Suprapubic skin (tissue), 4 donors: Measurements from ENCODE around the gene RPS26. TPM values are rescaled to one million over a fixed set of nuclear protein-coding genes. Genes with fewer than 3 reads are reported as not detected.

Source experiments
- DNase-seq, 2 donors: peaks; one replicate each; pipeline ENCODE4 v3.0.0-alpha.2; 2019; ENCODE audit warnings: low spot score in 2 of 2
- H3K27ac ChIP-seq: fragments of 200-600 bp; sonication (generic); one replicate; pipeline ENCODE4 v1.5.1; 2019
- H3K27me3 ChIP-seq: fragments of 200-600 bp; sonication (generic); one replicate; pipeline ENCODE4 v1.5.1; 2019
- H3K36me3 ChIP-seq: fragments of 200-600 bp; sonication (generic); one replicate; pipeline ENCODE4 v1.5.1; 2019
- H3K4me1 ChIP-seq: fragments of 200-600 bp; sonication (generic); one replicate; pipeline ENCODE4 v1.5.1; 2019
- H3K4me3 ChIP-seq: fragments of 200-600 bp; sonication (generic); one replicate; pipeline ENCODE4 v1.5.1; 2019; ENCODE audit warnings: mild to moderate bottlenecking
- H3K9me3 ChIP-seq: fragments of 200-600 bp; sonication (generic); one replicate; pipeline ENCODE4 v1.5.1; 2019
- EP300 ChIP-seq: sonication (generic); formaldehyde crosslinking; IDR thresholded peaks from one replicate; pipeline ENCODE4 v1.6.1; 2017; ENCODE audit warnings: antibody characterized with exemption
- POLR2A ChIP-seq, 2 donors: fragments of 450-650 bp; IDR thresholded peaks; one replicate each; pipeline ENCODE4 v1.6.1; 2017; ENCODE audit warnings: antibody characterized with exemption in 2 of 2, mild to moderate bottlenecking in 2 of 2, moderate library complexity in 2 of 2
- POLR2AphosphoS5 ChIP-seq, 3 donors: sonication (generic); formaldehyde crosslinking; IDR thresholded peaks; one replicate each; pipeline ENCODE4 v1.6.1; 2017; ENCODE audit warnings: antibody characterized with exemption in 3 of 3
- WGBS: methylation state at CpG from one replicate; pipeline ENCODE4 v1.1.5; 2018; 5-methylcytosine and 5-hydroxymethylcytosine counted together
- total RNA-seq, 4 donors: library from RNA; depleted of rRNA; stranded (reverse); fragments of >200 nt; gene quantifications; one replicate each; pipeline ENCODE4 v1.1.0, GENCODE V29; 2016
- TF ChIP-seq, protein P1 (sequence below), 2 donors: fragments of 200-600 bp in 1 of 2; fragments of 450-650 bp in 1 of 2; sonication (generic) in 1 of 2; IDR thresholded peaks; one replicate each; pipeline ENCODE4 v1.5.1; 2016 to 2019; ENCODE audit warnings: antibody characterized with exemption in 2 of 2, mild to moderate bottlenecking in 1 of 2, moderate library complexity in 1 of 2

The RPS26 gene
- total RNA-seq, 4 donors from 2014 or later: 600 to 3,046 (median 910) TPM

DNA sequence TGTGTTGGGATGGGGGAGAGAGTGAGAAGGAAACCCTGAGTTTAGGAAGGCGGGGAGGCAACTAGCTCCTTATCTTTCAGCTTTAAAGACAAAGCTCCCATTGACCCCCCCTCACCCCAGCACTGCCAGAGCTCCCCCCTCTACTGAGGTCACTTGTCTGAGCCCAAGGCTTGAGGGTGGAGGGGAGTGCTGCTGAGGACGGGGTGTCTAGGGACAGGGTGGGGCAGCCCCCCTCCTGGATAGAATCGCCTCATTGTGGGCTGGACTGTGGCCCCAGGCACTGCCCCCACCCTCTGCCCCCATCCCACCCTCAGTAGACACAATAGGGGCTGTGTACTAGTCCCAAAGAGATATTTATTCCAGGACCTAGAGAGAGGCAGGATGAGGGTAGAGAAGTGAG, 41.2 kb downstream of the RPS26 start:
- no peaks in the 10 kb centered on the region for H3K27me3 ChIP-seq
- 52% methylated on average over 3 of the region's 3 CpGs for WGBS
- TF ChIP-seq EP300 (no peak), POLR2A (IDR thresholded peaks at IDR 0.05) (no peak), POLR2AphosphoS5 (IDR thresholded peaks at IDR 0.05) (no peak)
- TF ChIP-seq, protein P1, sequence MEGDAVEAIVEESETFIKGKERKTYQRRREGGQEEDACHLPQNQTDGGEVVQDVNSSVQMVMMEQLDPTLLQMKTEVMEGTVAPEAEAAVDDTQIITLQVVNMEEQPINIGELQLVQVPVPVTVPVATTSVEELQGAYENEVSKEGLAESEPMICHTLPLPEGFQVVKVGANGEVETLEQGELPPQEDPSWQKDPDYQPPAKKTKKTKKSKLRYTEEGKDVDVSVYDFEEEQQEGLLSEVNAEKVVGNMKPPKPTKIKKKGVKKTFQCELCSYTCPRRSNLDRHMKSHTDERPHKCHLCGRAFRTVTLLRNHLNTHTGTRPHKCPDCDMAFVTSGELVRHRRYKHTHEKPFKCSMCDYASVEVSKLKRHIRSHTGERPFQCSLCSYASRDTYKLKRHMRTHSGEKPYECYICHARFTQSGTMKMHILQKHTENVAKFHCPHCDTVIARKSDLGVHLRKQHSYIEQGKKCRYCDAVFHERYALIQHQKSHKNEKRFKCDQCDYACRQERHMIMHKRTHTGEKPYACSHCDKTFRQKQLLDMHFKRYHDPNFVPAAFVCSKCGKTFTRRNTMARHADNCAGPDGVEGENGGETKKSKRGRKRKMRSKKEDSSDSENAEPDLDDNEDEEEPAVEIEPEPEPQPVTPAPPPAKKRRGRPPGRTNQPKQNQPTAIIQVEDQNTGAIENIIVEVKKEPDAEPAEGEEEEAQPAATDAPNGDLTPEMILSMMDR (IDR thresholded peaks at IDR 0.05): no peak
- H3K4me3 ChIP-seq: no peak overlapping the region
- no peaks in the 10 kb centered on the region for H3K9me3 ChIP-seq
- no peak for DNase-seq
- H3K27ac ChIP-seq: no peak overlapping the region
- H3K36me3 ChIP-seq: peaks cover 4% of the 10 kb centered on the region
- H3K4me1 ChIP-seq: peaks cover 44% of the 10 kb centered on the region

DNA sequence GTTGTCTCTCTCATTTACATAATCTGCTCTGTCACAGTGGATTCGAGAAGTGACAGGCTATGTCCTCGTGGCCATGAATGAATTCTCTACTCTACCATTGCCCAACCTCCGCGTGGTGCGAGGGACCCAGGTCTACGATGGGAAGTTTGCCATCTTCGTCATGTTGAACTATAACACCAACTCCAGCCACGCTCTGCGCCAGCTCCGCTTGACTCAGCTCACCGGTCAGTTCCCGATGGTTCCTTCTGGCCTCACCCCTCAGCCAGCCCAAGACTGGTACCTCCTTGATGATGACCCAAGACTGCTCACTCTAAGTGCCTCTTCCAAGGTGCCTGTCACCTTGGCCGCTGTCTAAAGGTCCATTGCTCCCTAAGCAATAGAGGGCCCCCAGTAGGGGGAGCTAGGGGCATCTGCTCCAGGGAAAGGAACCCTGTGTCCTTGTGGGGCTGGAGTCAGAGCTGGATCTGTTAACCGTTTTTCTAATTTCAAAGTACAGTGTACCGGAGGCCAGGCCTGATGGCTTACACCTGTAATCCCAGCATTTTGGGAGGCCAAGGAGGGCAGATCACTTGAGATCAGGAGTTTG, 43.3 kb downstream of the RPS26 start:
- H3K27ac ChIP-seq: no peak overlapping the region
- DNase-seq: no peak
- TF ChIP-seq POLR2AphosphoS5 (IDR thresholded peaks at IDR 0.05) (no peak), POLR2A (IDR thresholded peaks at IDR 0.05) (no peak), EP300 (no peak)
- TF ChIP-seq, protein P1 (IDR thresholded peaks at IDR 0.05): no peak
- peaks cover 33% of the 10 kb centered on the region for H3K4me1 ChIP-seq
- no peaks in the 10 kb centered on the region for H3K27me3 ChIP-seq
- H3K4me3 ChIP-seq: no peak overlapping the region
- H3K36me3 ChIP-seq: peaks cover 14% of the 10 kb centered on the region
- WGBS: 91% methylated on average over 15 of the region's 15 CpGs
- no peaks in the 10 kb centered on the region for H3K9me3 ChIP-seq

DNA sequence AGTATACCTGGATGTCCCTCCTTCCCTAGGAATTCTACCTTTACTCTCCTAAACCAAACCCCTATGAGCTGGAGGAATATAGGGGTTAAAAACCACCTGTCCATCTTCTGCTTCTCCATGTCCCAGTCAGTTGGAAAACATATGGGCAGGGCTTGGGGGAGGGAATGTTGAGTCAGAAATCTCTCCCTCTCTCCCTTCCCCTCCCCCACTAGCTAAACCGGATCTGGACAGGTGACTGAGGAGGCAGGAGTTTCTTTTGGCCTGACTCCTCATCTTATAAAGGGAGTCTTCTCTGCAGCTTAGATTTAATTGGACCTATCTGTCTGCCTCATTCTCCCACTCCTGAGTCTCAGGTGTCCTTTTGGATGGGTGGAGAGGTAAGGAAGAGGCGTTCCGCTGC, 44.4 kb downstream of the RPS26 start:
- H3K4me1 ChIP-seq: peaks cover 27% of the 10 kb centered on the region
- no peaks in the 10 kb centered on the region for H3K27me3 ChIP-seq
- TF ChIP-seq POLR2A (IDR thresholded peaks at IDR 0.05): no peak
- TF ChIP-seq, protein P1 (IDR thresholded peaks at IDR 0.05): no peak
- TF ChIP-seq POLR2AphosphoS5 (IDR thresholded peaks at IDR 0.05): no peak
- no peak for TF ChIP-seq EP300
- WGBS: 62% methylated on average over 3 of the region's 3 CpGs
- no peak overlapping the region for H3K4me3 ChIP-seq
- no peaks in the 10 kb centered on the region for H3K9me3 ChIP-seq
- peaks cover 14% of the 10 kb centered on the region for H3K36me3 ChIP-seq
- no peak for DNase-seq
- peak overlapping the region; percentile 36 for H3K27ac ChIP-seq

DNA sequence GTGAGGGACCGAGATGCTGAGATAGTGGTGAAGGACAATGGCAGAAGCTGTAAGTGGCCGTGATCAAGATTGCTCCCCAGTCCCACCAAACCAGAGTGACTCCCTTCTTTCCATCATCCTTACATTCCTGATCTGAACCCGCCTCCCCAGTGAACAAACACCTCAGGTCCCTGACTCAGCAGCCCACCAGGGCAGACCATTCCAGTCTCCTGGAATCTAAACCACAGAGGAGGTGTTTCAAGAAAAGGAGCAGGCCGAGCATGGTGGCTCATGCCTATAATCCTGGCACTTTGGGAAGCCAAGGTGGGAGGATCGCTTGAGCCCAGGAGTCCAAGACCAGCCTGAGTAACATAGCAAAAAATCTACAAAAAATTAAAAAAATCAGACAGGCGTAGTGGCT, 44.9 kb downstream of the RPS26 start:
- peak overlapping the region; percentile 36 for H3K27ac ChIP-seq
- DNase-seq: no peak
- no peak for TF ChIP-seq EP300
- TF ChIP-seq POLR2AphosphoS5 (IDR thresholded peaks at IDR 0.05): no peak
- no peak for TF ChIP-seq POLR2A (IDR thresholded peaks at IDR 0.05)
- TF ChIP-seq, protein P1 (IDR thresholded peaks at IDR 0.05): no peak
- no peaks in the 10 kb centered on the region for H3K9me3 ChIP-seq
- WGBS: 90% methylated on average over 6 of the region's 6 CpGs
- peaks cover 14% of the 10 kb centered on the region for H3K36me3 ChIP-seq
- H3K4me3 ChIP-seq: no peak overlapping the region
- peaks cover 23% of the 10 kb centered on the region for H3K4me1 ChIP-seq
- no peaks in the 10 kb centered on the region for H3K27me3 ChIP-seq

DNA sequence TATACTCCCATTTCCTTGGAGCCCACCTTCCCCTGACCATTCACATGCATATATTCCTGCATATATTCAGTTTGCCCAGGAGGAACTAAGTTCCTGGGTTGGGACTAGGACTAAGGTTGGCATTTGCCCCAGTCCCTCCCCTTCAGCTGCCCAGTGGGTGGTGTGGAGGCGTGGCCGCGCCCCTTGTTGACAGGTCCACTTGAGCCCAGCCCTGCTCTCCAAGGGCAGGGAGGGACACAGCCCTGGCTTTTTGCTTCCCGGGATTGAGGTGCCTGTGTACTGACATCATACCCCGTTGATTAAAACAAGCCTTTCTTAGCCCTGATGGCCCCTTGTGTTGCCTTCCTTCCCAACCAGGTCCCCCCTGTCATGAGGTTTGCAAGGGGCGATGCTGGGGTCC, 45.5 kb downstream of the RPS26 start:
- WGBS: 75% methylated on average over 6 of the region's 6 CpGs
- Histone ChIP-seq H3K27ac (peak overlapping the region; percentile 36), H3K9me3 (no peaks in the 10 kb centered on the region), H3K27me3 (no peaks in the 10 kb centered on the region), H3K4me3 (no peak overlapping the region), H3K4me1 (peaks cover 18% of the 10 kb centered on the region), H3K36me3 (peaks cover 14% of the 10 kb centered on the region)
- no peak for TF ChIP-seq EP300
- no peak for TF ChIP-seq POLR2A (IDR thresholded peaks at IDR 0.05)
- TF ChIP-seq POLR2AphosphoS5 (IDR thresholded peaks at IDR 0.05): no peak
- TF ChIP-seq, protein P1 (IDR thresholded peaks at IDR 0.05): no peak
- DNase-seq: no peak

Other genes starting within 250 kb of the RPS26 start
- gene SARNP, start 224.2 kb upstream of the RPS26 start, total RNA-seq: 10 to 100 TPM; 32.0 to 45.8 (median 40.1) TPM
- gene ORMDL2, start 223.9 kb upstream of the RPS26 start, total RNA-seq: 10 to 100 TPM in 3 of 4 donors, 1 to 10 TPM in 1; 8.6 to 22.8 (median 18.2) TPM
- 10 to 100 TPM; 29.8 to 38.2 (median 36.2) TPM for gene DNAJC14, start 212.3 kb upstream of the RPS26 start, total RNA-seq
- 10 to 100 TPM in 1 of 4 donors, 1 to 10 TPM in 3; 4.2 to 10.5 (median 5.5) TPM for gene MMP19, start 199.0 kb upstream of the RPS26 start, total RNA-seq
- gene PYM1, start 114.0 kb upstream of the RPS26 start, total RNA-seq: 10 to 100 TPM; 32.0 to 41.8 (median 37.4) TPM
- gene DGKA, start 110.8 kb upstream of the RPS26 start, total RNA-seq: 100 to 1,000 TPM; 185 to 556 (median 198) TPM
- gene PMEL, start 75.9 kb upstream of the RPS26 start, total RNA-seq: 100 to 1,000 TPM in 1 of 4 donors, 10 to 100 TPM in 3; 54.4 to 188 (median 71.7) TPM
- 10 to 100 TPM; 18.4 to 33.2 (median 28.6) TPM for gene CDK2, start 75.1 kb upstream of the RPS26 start, total RNA-seq
- 100 to 1,000 TPM in 3 of 4 donors, 10 to 100 TPM in 1; 97.1 to 143 (median 114) TPM for gene RAB5B, start 67.8 kb upstream of the RPS26 start, total RNA-seq
- 10 to 100 TPM; 18.7 to 25.6 (median 22.9) TPM for gene SUOX, start 44.6 kb upstream of the RPS26 start, total RNA-seq
- 10 to 100 TPM in 1 of 4 donors, 1 to 10 TPM in 3; 3.2 to 10.5 (median 3.8) TPM for gene IKZF4, start 20.9 kb upstream of the RPS26 start, total RNA-seq
- gene ERBB3, start 38.2 kb downstream of the RPS26 start, total RNA-seq: 100 to 1,000 TPM; 147 to 226 (median 181) TPM
- 100 to 1,000 TPM; 103 to 153 (median 117) TPM for gene PA2G4, start 62.6 kb downstream of the RPS26 start, total RNA-seq
- 1,000 to 10,000 TPM; 2,523 to 6,346 (median 5,689) TPM for gene RPL41, start 74.7 kb downstream of the RPS26 start, total RNA-seq
- gene ZC3H10, start 76.3 kb downstream of the RPS26 start, total RNA-seq: 1 to 10 TPM; 2.1 to 5.6 (median 3.4) TPM
- 100 to 1,000 TPM in 2 of 4 donors, 10 to 100 TPM in 2; 73.1 to 128 (median 103) TPM for gene ESYT1, start 86.3 kb downstream of the RPS26 start, total RNA-seq
- 10 to 100 TPM; 28.3 to 37.4 (median 28.5) TPM for gene MYL6B, start 110.7 kb downstream of the RPS26 start, total RNA-seq
- 1,000 to 10,000 TPM in 1 of 4 donors, 100 to 1,000 TPM in 3; 773 to 1,142 (median 915) TPM for gene MYL6, start 116.4 kb downstream of the RPS26 start, total RNA-seq
- gene SMARCC2, start 147.6 kb downstream of the RPS26 start, total RNA-seq: 100 to 1,000 TPM in 2 of 4 donors, 10 to 100 TPM in 2; 53.6 to 137 (median 85.9) TPM
- gene RNF41, start 180.0 kb downstream of the RPS26 start, total RNA-seq: 10 to 100 TPM; 28.4 to 60.6 (median 35.8) TPM
- gene NABP2, start 182.4 kb downstream of the RPS26 start, total RNA-seq: 10 to 100 TPM; 13.3 to 23.7 (median 20.1) TPM
- gene SLC39A5, start 188.1 kb downstream of the RPS26 start, total RNA-seq: 1 to 10 TPM in 2 of 4 donors, not detected in 2; 1.3 to 2.4 TPM
- 10 to 100 TPM; 20.3 to 33.6 (median 24.6) TPM for gene ANKRD52, start 216.5 kb downstream of the RPS26 start, total RNA-seq
- gene COQ10A, start 225.0 kb downstream of the RPS26 start, total RNA-seq: 10 to 100 TPM in 1 of 4 donors, 1 to 10 TPM in 3; 3.4 to 17.0 (median 7.6) TPM